GM18951 (cell line): Measurements from ENCODE around the gene NOD1.
"Not testable (repeated sequence)": the region's sequence is repeated elsewhere in the genome, so short reads cannot be mapped to it uniquely, and the experiment has no call there.

Source experiments
- POLR2A ChIP-seq: IDR thresholded peaks from 4 replicates; pipeline ENCODE4 v1.6.1; 2011; ENCODE audit warnings: mild to moderate bottlenecking; ENCODE audit not compliant: insufficient read length, insufficient read depth; ENCODE audit errors: extremely low read depth
- in situ Hi-C: fragments of 300-500 bp; cut with MboI; formaldehyde crosslinking; loops from one replicate; pipeline ENCODE4 v1.12.0; 2022; ENCODE audit warnings: low sequenced_read_pairs, mixed read lengths, inconsistent platforms; ENCODE audit not compliant: unreplicated experiment

NOD1 gene

DNA sequence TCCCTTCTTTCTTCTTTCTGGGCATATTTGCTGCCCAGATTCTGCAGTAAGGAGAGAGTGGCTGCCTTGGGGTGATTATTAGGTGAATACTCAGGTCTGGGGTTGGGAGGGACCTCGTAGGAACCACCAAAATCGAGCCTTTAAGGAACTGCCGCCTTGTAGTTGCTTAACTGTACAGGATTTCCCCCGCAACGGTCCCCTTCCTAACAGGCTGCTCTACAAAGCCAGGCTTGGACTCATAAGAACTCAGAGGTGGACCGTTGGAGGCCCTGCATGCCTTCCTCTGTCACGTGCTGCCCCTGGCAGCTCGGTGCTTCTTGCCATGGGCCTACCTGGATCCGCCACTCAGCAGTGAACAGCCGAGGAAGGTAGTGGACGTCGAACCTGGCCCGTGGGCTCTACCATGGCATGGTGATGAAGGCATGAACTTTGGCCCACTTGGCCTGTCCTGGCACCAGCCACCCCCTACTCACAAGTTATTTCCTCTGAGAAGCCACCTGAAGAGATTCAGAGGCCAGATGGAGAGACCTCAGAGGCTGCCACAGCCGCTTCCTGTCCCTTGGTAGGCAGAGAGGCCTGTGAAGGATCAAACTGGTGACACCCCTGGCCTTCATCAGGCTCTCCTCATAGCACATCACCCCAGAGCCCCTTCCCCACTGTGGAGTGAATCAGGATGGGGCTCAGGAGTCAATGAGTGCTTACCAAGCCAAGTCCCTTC is 54.6 kb downstream of the NOD1 start:
- no peak for TF ChIP-seq POLR2A
- in situ Hi-C loops = no loop called here

- in situ Hi-C loops = no loop called here
Observed at GRCh38 chr7:30422922-30423321, 55.7 kb downstream of the NOD1 start.

DNA sequence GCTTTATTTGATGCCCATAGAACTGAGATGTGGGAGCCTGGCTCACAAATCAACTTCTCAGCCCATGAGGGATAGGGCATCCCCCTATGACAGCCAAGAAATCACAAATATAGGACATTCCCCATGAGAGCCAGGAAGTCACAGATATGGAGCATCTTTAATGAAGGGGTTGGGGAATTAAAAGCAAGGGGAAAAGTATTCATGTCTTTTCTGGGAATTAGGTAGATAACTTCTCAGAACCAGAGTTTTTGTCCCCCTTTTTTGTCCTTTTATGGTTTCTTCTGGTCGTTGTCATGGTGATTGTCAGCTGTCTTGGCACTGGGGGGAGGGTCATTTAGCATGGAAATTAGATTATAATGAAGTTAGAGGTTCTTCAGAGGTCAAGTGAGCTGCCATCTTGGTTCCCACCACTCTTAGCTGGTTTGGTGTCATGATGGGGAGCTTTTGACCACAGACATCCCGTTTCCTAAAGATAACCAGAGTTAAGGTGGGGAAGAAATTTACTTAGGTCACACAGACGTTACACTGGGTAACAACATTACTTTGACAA is 56.9 kb downstream of the NOD1 start:
- no peak for TF ChIP-seq POLR2A
- in situ Hi-C loops = no loop called here

More at GRCh38 chr7:30422922-30423321, 55.7 kb downstream of the NOD1 start:
- TF ChIP-seq POLR2A = no peak

DNA sequence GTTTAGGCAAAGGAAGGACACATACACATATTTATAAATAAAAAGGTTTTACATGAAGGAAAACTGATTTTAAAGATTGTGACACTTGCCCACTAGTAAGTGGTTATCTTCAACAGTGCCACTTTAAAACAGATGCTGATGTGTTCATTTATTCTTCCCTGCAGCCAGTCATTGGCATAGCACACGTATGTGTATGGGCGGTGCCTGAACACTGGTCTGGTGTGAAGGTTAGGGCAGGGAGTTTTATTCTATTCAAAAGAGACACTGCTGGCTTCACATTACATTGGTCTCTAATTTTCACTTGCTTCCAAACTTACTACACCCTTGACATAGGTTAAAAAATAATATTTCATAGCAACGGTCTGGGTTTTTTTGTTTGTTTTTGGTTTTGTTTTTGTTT is 57.9 kb downstream of the NOD1 start:
- in situ Hi-C loops = no loop called here
- TF ChIP-seq POLR2A = no peak

GRCh38 chr7:30420080-30420479 is 58.5 kb downstream of the NOD1 start:
- in situ Hi-C loops = not testable (repeated sequence)

DNA sequence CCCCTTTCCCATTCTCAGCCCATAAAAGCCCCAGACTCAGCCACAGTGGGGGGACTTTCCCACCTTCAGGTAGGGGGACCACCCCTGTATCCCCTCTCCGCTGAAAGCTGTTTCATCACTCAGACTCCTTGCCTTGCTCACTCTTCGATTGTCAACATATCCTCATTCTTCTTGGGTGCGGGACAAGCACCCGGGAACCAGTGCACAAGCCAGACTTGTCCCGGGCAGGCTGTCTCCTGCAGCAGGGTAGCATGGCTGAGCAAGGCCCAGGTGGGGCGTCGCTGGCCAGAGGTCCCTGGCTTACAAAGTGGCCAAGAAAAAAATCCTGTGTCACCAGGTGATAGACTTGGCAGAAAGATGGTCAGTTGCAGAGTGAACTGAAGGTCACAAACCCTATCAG is 64.7 kb downstream of the NOD1 start:
- in situ Hi-C loops = loop anchor here (5.0 kb wide), 1 partner anchor 33 kb away; no protein-coding TSS in a partner anchor
- TF ChIP-seq POLR2A = no peak

DNA sequence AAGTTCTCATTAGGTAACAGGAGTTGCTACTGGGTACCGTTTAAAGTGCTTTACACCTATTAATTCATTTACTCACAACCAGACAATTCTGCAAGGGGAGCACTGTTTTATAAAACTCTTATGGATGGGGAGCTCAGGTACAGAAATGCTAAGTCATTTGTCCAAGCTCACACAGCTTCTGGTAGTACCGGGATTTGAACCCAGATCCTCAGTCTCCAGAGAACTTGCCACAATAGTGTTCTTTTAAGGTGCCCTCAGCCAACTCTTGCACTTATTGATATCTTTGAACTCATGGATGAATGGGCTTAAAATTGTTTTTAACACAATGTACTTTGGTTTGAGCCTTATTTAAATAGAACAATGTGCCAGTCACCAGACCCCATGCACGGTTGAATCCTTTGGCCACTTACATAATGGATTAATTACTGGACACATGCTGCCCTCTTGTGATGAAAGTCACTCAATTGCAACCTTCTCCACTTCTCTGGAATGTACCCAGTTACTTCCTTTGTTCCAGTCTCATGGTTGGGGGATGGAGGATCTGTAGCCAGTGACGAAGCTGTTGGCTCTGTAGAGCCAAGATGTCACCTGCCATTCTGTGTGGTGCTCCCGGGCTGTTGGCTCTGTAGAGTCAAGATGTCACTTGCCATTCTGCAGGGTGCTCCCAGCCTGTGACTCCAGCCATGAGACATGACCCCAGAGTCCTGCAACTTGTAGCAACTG is 65.6 kb downstream of the NOD1 start:
- TF ChIP-seq POLR2A = no peak
- in situ Hi-C loops = loop anchor here (5.0 kb wide), 1 partner anchor 34 kb away; no protein-coding TSS in a partner anchor

GRCh38 chr7:30411897-30412296 is 66.7 kb downstream of the NOD1 start:
- in situ Hi-C loops = loop anchor here (5.0 kb wide), 1 partner anchor 35 kb away; no protein-coding TSS in a partner anchor

GRCh38 chr7:30411173-30411572 is 67.4 kb downstream of the NOD1 start:
- in situ Hi-C loops = loop anchor here (5.0 kb wide), 1 partner anchor 36 kb away; no protein-coding TSS in a partner anchor
- TF ChIP-seq POLR2A = no peak

More at GRCh38 chr7:30411897-30412296, 66.7 kb downstream of the NOD1 start:
- no peak for TF ChIP-seq POLR2A

- no peak for TF ChIP-seq POLR2A
- in situ Hi-C loops = no loop called here
Observed at GRCh38 chr7:30406664-30407425, 71.7 kb downstream of the NOD1 start.

DNA sequence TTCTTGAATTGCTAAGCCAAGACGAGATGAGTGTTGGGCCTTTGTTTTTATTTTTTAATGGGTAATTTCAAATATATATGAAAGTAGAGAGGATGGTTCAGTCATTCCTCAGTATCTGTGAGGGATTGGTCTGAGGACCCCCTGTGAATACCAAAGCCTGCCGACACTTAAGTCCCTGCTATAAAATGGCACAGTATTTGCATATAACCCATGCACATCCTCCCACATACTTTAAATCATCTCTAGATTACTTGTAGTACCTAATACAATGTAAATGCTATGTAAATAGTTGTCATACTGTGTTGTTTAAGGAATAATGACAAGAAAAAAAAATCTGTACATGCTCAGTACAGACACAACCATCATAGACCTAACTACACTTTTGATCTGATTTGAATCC is 73.4 kb downstream of the NOD1 start:
- TF ChIP-seq POLR2A = no peak
- in situ Hi-C loops = no loop called here

GRCh38 chr7:30403477-30403876 is 75.1 kb downstream of the NOD1 start:
- in situ Hi-C loops = no loop called here
- TF ChIP-seq POLR2A = no peak

DNA sequence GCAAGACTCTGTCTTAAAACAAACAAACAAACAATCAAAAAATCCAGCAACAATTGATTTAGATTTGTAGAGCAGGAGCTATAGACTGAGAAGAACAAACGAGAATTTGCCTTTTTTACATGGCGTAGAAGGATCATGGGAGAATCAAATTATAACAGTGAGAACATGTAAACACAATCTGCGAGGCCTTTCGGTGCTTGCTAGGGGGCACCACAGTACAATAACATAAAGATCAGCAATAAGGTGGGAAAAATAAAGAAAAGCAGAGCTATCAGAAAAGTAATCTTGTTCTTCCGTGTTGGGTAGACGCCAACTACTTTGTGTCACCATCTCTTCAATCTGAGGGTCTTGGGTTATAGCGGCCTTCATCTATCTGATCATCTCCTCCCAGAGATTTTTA is 82.2 kb downstream of the NOD1 start:
- in situ Hi-C loops = no loop called here
- TF ChIP-seq POLR2A = no peak
